ENCODE results near the gene CIPC. TPM values are rescaled to one million over a fixed set of nuclear protein-coding genes. Genes with fewer than 3 reads are reported as not detected.
A peak's percentile ranks its signal among the peaks of the same experiment; 100 is the strongest.

The CIPC gene
- total and polyA plus RNA-seq, 2 donors: 10.5 to 11.7 TPM

GRCh38 chr14:77084985-77085384 lies 13.1 kb upstream of the CIPC start:
- H3K4me1 ChIP-seq (ENCODE audit: control insufficient read depth in 2 of 2, insufficient read depth in 2 of 2, low read length in 2 of 2): peaks cover 0 to 4% of the 10 kb centered on the region in 2 donors
- H3K27ac ChIP-seq (ENCODE audit: low read depth in 1 of 2, low read length in 1 of 2): no peak overlapping the region
- no peaks in the 10 kb centered on the region for H3K36me3 ChIP-seq (ENCODE audit: control insufficient read depth in 2 of 2, insufficient read depth in 2 of 2, low read length in 1 of 2)
- no peak overlapping the region for H3K4me3 ChIP-seq (ENCODE audit: low read length in 2 of 2)
- peaks cover 0 to 4% of the 10 kb centered on the region in 2 donors for H3K9me3 ChIP-seq (ENCODE audit: control insufficient read depth in 2 of 2, insufficient read depth in 1 of 2, low read length in 1 of 2)
- no peaks in the 10 kb centered on the region for H3K27me3 ChIP-seq (ENCODE audit: control insufficient read depth in 2 of 2, insufficient read depth in 1 of 2, low read length in 1 of 2)
- 85% methylated on average over 5 of the region's 5 CpGs for WGBS
- no peak for DNase-seq (ENCODE audit: low read depth in 6 of 9, low spot score in 9 of 9)

DNA sequence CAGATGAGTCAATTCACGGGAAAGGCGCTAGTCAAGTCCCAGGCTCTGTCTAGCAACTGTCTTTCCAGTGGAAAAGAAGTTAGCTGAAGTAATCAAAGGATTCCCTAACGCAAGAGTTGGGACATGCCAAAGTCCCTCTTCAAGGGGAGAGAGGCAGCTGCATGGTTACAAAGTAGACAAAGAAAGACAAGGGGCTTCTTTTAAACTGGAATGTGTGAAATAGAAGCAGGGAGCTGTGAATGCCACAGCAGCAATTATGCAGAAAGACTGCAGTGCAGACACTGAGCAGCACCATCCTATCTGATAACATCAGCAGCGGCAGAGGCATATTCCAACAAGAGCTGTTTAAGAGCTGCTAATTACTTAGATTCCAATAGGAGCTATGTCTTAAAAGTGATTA lies 12.5 kb upstream of the CIPC start:
- Histone ChIP-seq H3K27ac (ENCODE audit: low read depth in 1 of 2, low read length in 1 of 2) (no peak overlapping the region), H3K27me3 (ENCODE audit: control insufficient read depth in 2 of 2, insufficient read depth in 1 of 2, low read length in 1 of 2) (no peaks in the 10 kb centered on the region), H3K4me1 (ENCODE audit: control insufficient read depth in 2 of 2, insufficient read depth in 2 of 2, low read length in 2 of 2) (peaks cover 0 to 4% of the 10 kb centered on the region in 2 donors), H3K36me3 (ENCODE audit: control insufficient read depth in 2 of 2, insufficient read depth in 2 of 2, low read length in 1 of 2) (no peaks in the 10 kb centered on the region), H3K9me3 (ENCODE audit: control insufficient read depth in 2 of 2, insufficient read depth in 1 of 2, low read length in 1 of 2) (peaks cover 0 to under 1% of the 10 kb centered on the region in 2 donors), H3K4me3 (ENCODE audit: low read length in 2 of 2) (no peak overlapping the region)
- DNase-seq (ENCODE audit: low read depth in 6 of 9, low spot score in 9 of 9): no peak
- 91% methylated on average over 4 of the region's 4 CpGs for WGBS

DNA sequence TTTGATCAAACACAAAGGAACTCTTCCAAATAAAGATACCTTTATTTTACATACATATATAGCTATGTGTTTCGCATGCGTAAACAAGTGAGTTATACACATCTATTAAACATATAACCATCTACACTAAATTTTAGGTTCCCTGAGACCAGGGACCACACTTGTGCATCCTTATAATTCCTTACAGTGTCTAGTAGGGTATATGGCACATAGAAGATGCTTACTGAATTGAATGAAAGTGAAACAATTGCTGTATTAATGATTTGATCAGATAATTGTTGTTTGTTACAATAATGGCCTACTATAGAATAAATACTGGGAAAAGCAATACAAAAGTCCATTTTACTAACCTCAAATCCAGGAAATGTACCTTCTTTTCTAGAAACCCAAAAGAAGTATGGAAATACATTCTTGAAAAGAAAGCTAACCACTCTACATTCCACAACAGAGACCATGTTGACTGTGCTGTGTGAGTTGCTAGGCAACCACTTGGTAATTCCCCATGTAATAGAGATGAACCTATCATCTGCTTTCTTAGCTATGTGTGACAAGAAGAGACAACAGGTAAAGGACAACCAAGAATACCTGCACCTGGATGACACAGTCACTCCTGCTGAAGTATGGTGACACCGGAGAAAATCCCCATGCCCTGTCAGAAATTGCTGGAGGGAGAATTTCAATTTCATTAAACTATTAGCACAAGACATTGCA lies 11.9 kb upstream of the CIPC start:
- peak overlapping the region in 1 of 2 donors; percentile 56 for H3K27ac ChIP-seq (ENCODE audit: low read depth in 1 of 2, low read length in 1 of 2)
- DNase-seq (ENCODE audit: low read depth in 6 of 9, low spot score in 9 of 9): peak in 4 of 9 donors; percentile 31 to 72 (median 44)

GRCh38 chr14:77086951-77087350 lies 11.1 kb upstream of the CIPC start:
- H3K36me3 ChIP-seq (ENCODE audit: control insufficient read depth in 2 of 2, insufficient read depth in 2 of 2, low read length in 1 of 2): no peaks in the 10 kb centered on the region
- peaks cover 0 to 3% of the 10 kb centered on the region in 2 donors for H3K9me3 ChIP-seq (ENCODE audit: control insufficient read depth in 2 of 2, insufficient read depth in 1 of 2, low read length in 1 of 2)
- H3K27me3 ChIP-seq (ENCODE audit: control insufficient read depth in 2 of 2, insufficient read depth in 1 of 2, low read length in 1 of 2): no peaks in the 10 kb centered on the region
- peaks cover 0 to 4% of the 10 kb centered on the region in 2 donors for H3K4me1 ChIP-seq (ENCODE audit: control insufficient read depth in 2 of 2, insufficient read depth in 2 of 2, low read length in 2 of 2)
- no peak overlapping the region for H3K4me3 ChIP-seq (ENCODE audit: low read length in 2 of 2)
- no peak for DNase-seq (ENCODE audit: low read depth in 6 of 9, low spot score in 9 of 9)
- WGBS: 97% methylated on average over 6 of the region's 6 CpGs
- H3K27ac ChIP-seq (ENCODE audit: low read depth in 1 of 2, low read length in 1 of 2): no peak overlapping the region

More for the DNA sequence above, 11.9 kb upstream of the CIPC start:
- no peaks in the 10 kb centered on the region for H3K36me3 ChIP-seq (ENCODE audit: control insufficient read depth in 2 of 2, insufficient read depth in 2 of 2, low read length in 1 of 2)
- H3K9me3 ChIP-seq (ENCODE audit: control insufficient read depth in 2 of 2, insufficient read depth in 1 of 2, low read length in 1 of 2): no peaks in the 10 kb centered on the region
- H3K4me3 ChIP-seq (ENCODE audit: low read length in 2 of 2): no peak overlapping the region
- H3K4me1 ChIP-seq (ENCODE audit: control insufficient read depth in 2 of 2, insufficient read depth in 2 of 2, low read length in 2 of 2): peaks cover 0 to 4% of the 10 kb centered on the region in 2 donors
- no peaks in the 10 kb centered on the region for H3K27me3 ChIP-seq (ENCODE audit: control insufficient read depth in 2 of 2, insufficient read depth in 1 of 2, low read length in 1 of 2)
- WGBS: 98% methylated on average over 3 of the region's 3 CpGs

DNA sequence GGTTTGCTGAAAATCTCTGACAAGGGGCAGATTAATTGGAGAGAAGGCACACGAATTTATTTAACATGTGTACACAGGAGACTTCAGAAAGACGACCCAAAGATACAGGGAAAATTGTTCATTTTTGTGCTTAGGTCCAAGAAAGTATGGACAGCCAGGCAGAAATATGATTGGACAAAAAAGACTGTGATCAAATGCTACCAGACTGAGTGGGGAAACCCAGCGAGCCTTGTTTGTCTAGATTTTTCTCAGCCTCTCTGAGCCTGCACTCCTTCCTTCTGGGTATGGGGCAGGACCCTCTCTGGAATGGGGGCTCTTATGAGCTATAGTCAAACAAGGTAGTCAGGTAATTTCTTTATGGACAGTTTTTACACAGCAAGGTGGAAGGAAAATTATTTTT lies 10.4 kb upstream of the CIPC start:
- H3K27ac ChIP-seq (ENCODE audit: low read depth in 1 of 2, low read length in 1 of 2): no peak overlapping the region
- 90% methylated on average over 3 of the region's 3 CpGs for WGBS
- H3K4me3 ChIP-seq (ENCODE audit: low read length in 2 of 2): no peak overlapping the region
- H3K27me3 ChIP-seq (ENCODE audit: control insufficient read depth in 2 of 2, insufficient read depth in 1 of 2, low read length in 1 of 2): no peaks in the 10 kb centered on the region
- no peaks in the 10 kb centered on the region for H3K36me3 ChIP-seq (ENCODE audit: control insufficient read depth in 2 of 2, insufficient read depth in 2 of 2, low read length in 1 of 2)
- DNase-seq (ENCODE audit: low read depth in 6 of 9, low spot score in 9 of 9): no peak
- peaks cover 0 to 3% of the 10 kb centered on the region in 2 donors for H3K9me3 ChIP-seq (ENCODE audit: control insufficient read depth in 2 of 2, insufficient read depth in 1 of 2, low read length in 1 of 2)
- H3K4me1 ChIP-seq (ENCODE audit: control insufficient read depth in 2 of 2, insufficient read depth in 2 of 2, low read length in 2 of 2): peaks cover 0 to 4% of the 10 kb centered on the region in 2 donors

GRCh38 chr14:77088219-77088618 lies 9.8 kb upstream of the CIPC start:
- H3K9me3 ChIP-seq (ENCODE audit: control insufficient read depth in 2 of 2, insufficient read depth in 1 of 2, low read length in 1 of 2): peaks cover 0 to 3% of the 10 kb centered on the region in 2 donors
- peak in 2 of 9 donors; percentile 20 to 47 for DNase-seq (ENCODE audit: low read depth in 6 of 9, low spot score in 9 of 9)
- no peak overlapping the region for H3K4me3 ChIP-seq (ENCODE audit: low read length in 2 of 2)
- 83% methylated on average over 5 of the region's 5 CpGs for WGBS
- H3K36me3 ChIP-seq (ENCODE audit: control insufficient read depth in 2 of 2, insufficient read depth in 2 of 2, low read length in 1 of 2): no peaks in the 10 kb centered on the region
- H3K4me1 ChIP-seq (ENCODE audit: control insufficient read depth in 2 of 2, insufficient read depth in 2 of 2, low read length in 2 of 2): peaks cover 0 to 4% of the 10 kb centered on the region in 2 donors
- no peaks in the 10 kb centered on the region for H3K27me3 ChIP-seq (ENCODE audit: control insufficient read depth in 2 of 2, insufficient read depth in 1 of 2, low read length in 1 of 2)
- no peak overlapping the region for H3K27ac ChIP-seq (ENCODE audit: low read depth in 1 of 2, low read length in 1 of 2)

- H3K27me3 ChIP-seq (ENCODE audit: control insufficient read depth in 2 of 2, insufficient read depth in 1 of 2, low read length in 1 of 2): no peaks in the 10 kb centered on the region
- peaks cover 0 to 3% of the 10 kb centered on the region in 2 donors for H3K9me3 ChIP-seq (ENCODE audit: control insufficient read depth in 2 of 2, insufficient read depth in 1 of 2, low read length in 1 of 2)
- peaks cover 0 to 4% of the 10 kb centered on the region in 2 donors for H3K4me1 ChIP-seq (ENCODE audit: control insufficient read depth in 2 of 2, insufficient read depth in 2 of 2, low read length in 2 of 2)
- DNase-seq (ENCODE audit: low read depth in 6 of 9, low spot score in 9 of 9): no peak
- 87% methylated on average over 2 of the region's 2 CpGs for WGBS
- H3K27ac ChIP-seq (ENCODE audit: low read depth in 1 of 2, low read length in 1 of 2): no peak overlapping the region
- H3K36me3 ChIP-seq (ENCODE audit: control insufficient read depth in 2 of 2, insufficient read depth in 2 of 2, low read length in 1 of 2): no peaks in the 10 kb centered on the region
- no peak overlapping the region for H3K4me3 ChIP-seq (ENCODE audit: low read length in 2 of 2)
These were observed 9.4 kb upstream of the CIPC start for GRCh38 chr14:77088645-77089044.

- no peak for DNase-seq (ENCODE audit: low read depth in 6 of 9, low spot score in 9 of 9)
- Histone ChIP-seq H3K27ac (ENCODE audit: low read depth in 1 of 2, low read length in 1 of 2) (no peak overlapping the region), H3K4me1 (ENCODE audit: control insufficient read depth in 2 of 2, insufficient read depth in 2 of 2, low read length in 2 of 2) (peaks cover 0 to 4% of the 10 kb centered on the region in 2 donors), H3K9me3 (ENCODE audit: control insufficient read depth in 2 of 2, insufficient read depth in 1 of 2, low read length in 1 of 2) (peaks cover 0 to 3% of the 10 kb centered on the region in 2 donors), H3K36me3 (ENCODE audit: control insufficient read depth in 2 of 2, insufficient read depth in 2 of 2, low read length in 1 of 2) (no peaks in the 10 kb centered on the region), H3K27me3 (ENCODE audit: control insufficient read depth in 2 of 2, insufficient read depth in 1 of 2, low read length in 1 of 2) (no peaks in the 10 kb centered on the region), H3K4me3 (ENCODE audit: low read length in 2 of 2) (no peak overlapping the region)
These were observed 6.5 kb upstream of the CIPC start for GRCh38 chr14:77091518-77091917.

DNA sequence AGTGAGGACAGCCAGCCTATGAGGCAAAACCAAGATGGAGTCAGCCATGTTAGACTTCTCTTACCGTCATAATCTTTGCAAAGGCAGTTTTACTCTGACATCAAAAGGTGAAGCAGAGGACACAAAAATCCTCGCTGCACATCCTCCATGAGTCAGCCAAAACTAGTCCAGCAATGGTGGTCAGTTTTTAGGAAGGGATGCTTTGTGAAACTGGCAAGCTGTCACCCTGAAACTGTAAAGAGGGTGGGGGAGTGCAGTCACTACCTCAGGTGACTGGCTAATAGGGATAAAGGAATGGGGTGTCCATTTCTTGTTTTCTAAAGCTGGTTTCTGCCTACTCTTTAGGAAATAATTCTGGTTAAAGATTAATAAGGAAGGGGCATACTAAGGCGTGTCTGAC lies 5.4 kb upstream of the CIPC start:
- 95% methylated on average over 3 of the region's 3 CpGs for WGBS
- Histone ChIP-seq H3K4me1 (ENCODE audit: control insufficient read depth in 2 of 2, insufficient read depth in 2 of 2, low read length in 2 of 2) (peaks cover 5 to 11% of the 10 kb centered on the region in 2 donors), H3K27ac (ENCODE audit: low read depth in 1 of 2, low read length in 1 of 2) (no peak overlapping the region)

More for the DNA sequence above, 5.4 kb upstream of the CIPC start:
- no peak overlapping the region for H3K4me3 ChIP-seq (ENCODE audit: low read length in 2 of 2)
- H3K27me3 ChIP-seq (ENCODE audit: control insufficient read depth in 2 of 2, insufficient read depth in 1 of 2, low read length in 1 of 2): no peaks in the 10 kb centered on the region
- DNase-seq (ENCODE audit: low read depth in 6 of 9, low spot score in 9 of 9): no peak
- H3K9me3 ChIP-seq (ENCODE audit: control insufficient read depth in 2 of 2, insufficient read depth in 1 of 2, low read length in 1 of 2): peaks cover 0 to 3% of the 10 kb centered on the region in 2 donors
- no peaks in the 10 kb centered on the region for H3K36me3 ChIP-seq (ENCODE audit: control insufficient read depth in 2 of 2, insufficient read depth in 2 of 2, low read length in 1 of 2)
